GM12873 (cell line): ENCODE data around the gene SPTLC1.

Experiments
- TF ChIP-seq, protein P1 (sequence below): IDR thresholded peaks from 2 replicates; pipeline ENCODE4 v1.5.1; 2012; ENCODE audit warnings: low read depth, mild to moderate bottlenecking, moderate library complexity, low read length, control low read depth; ENCODE audit not compliant: insufficient read depth; ENCODE audit errors: missing control alignments

SPTLC1 gene, protein sequence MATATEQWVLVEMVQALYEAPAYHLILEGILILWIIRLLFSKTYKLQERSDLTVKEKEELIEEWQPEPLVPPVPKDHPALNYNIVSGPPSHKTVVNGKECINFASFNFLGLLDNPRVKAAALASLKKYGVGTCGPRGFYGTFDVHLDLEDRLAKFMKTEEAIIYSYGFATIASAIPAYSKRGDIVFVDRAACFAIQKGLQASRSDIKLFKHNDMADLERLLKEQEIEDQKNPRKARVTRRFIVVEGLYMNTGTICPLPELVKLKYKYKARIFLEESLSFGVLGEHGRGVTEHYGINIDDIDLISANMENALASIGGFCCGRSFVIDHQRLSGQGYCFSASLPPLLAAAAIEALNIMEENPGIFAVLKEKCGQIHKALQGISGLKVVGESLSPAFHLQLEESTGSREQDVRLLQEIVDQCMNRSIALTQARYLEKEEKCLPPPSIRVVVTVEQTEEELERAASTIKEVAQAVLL

DNA sequence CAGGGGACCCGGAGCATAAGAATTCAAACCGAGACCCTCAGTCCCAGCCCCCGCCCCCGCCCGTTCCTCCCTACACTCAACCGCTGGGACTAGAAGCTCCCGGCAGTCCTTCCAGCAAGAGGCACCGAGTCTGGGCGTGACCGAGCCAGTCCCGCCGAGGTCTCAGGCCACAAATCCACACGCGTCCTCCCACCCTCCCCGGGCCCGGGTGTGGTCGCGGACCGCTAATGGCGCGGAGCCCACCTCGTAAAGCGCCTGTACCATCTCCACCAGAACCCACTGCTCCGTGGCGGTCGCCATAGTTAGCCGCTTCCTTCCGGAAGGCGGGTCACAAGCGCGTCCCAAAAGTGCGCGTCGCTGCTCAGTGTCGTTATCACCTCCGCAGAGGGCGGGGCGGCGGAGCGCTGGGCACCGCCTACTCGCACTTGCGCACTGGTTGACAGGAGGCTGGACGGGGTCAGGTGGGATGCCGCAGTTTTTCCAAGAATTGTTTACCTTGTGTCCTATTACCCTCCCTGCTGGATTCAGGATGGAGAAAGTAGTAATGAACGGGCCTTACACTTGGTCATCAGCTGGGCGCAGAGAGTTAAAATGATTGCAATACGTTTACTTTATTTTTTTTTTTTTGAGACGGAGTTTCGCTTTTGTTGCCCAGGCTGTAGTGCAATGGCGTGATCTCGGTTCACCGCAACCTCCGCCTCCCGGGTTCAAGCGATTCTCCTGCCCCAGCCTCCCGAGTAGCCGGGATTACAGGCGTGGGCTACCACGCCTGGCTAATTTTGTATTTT lies at the start of gene SPTLC1:
SPTLC1 (minus strand) TSS at position 343 of the 788 bp plus-strand sequence; CDS start at position 300, 43 bp downstream.
- TF ChIP-seq, protein P1, sequence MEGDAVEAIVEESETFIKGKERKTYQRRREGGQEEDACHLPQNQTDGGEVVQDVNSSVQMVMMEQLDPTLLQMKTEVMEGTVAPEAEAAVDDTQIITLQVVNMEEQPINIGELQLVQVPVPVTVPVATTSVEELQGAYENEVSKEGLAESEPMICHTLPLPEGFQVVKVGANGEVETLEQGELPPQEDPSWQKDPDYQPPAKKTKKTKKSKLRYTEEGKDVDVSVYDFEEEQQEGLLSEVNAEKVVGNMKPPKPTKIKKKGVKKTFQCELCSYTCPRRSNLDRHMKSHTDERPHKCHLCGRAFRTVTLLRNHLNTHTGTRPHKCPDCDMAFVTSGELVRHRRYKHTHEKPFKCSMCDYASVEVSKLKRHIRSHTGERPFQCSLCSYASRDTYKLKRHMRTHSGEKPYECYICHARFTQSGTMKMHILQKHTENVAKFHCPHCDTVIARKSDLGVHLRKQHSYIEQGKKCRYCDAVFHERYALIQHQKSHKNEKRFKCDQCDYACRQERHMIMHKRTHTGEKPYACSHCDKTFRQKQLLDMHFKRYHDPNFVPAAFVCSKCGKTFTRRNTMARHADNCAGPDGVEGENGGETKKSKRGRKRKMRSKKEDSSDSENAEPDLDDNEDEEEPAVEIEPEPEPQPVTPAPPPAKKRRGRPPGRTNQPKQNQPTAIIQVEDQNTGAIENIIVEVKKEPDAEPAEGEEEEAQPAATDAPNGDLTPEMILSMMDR = no peak

DNA sequence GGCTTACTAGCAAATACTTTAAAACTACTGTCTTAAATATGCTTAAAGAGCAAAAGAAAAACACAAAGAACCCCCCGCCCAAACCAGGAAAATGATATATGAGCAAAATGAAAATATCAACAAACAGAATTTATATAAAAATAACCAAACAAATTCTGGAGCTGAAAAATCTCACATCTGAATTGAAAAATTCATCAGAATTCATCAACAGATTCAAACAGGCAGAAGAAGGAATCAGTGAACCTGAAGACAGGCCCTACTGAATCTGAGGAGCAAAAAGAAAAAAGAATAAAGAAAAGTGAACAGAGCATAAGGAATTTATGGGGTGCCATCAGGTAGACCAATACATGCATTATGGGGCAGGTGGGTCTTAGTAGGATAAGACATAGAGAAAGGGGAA lies 49.8 kb upstream of the SPTLC1 start:
- TF ChIP-seq, protein P1 = no peak

DNA sequence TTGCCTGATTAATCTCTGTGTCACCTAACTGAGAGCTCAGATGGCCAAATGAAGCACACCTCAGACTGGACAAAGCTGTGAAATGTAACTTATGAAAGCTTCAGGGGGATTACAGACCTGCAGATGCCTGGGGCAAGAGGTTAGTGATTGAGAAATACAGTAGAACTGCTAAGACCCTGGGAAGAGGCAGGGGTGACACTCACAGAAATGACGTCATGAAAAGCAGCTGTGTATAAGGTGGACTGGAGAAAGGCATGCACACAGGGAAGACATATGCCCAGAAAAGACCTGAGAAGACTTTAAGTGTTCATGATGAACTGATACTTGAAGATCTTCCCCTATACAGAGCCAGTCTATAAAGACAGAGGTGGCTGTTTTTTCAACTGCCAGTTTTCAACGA lies 49.3 kb upstream of the SPTLC1 start:
- TF ChIP-seq, protein P1 = no peak

DNA sequence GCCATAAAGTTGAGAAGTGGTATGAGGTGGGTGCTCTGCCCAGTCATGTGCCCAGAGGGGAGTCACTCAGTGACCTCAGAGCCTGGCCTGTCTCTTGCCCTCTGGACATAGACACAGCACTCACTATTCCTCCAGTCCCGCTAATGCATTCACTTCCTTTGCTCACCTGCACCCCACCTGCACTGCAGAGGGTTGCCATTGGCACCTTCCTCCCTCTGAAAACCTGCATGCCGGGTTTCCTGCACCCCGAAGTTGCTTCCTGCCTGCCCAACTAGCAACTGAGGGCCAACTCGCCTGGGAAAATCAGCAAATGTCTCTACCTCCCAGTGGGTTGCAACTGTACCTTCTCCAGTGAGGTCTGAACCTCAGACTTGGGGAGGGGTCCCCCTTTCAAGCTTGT lies 48.1 kb upstream of the SPTLC1 start:
- TF ChIP-seq, protein P1 = no peak

DNA sequence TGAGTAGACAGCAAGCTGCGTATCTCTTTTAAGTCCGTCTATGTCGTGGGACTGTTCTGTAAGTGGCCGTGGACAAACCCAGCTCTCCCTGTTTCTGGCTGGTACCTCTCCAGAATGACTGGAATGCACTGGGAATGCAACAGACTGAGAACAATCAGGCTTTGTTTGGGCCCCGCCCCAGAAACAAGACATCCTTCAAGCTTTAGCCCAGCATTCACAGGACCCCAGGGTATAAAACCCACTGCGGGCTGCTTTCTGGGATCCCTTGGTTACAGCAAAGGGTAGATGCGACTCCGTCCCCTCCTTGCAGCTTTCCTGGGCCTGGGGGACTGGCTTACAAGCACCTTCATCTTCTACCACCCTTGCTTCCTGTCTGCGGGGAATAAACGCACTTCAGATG lies 45.6 kb upstream of the SPTLC1 start:
- TF ChIP-seq, protein P1 = no peak

DNA sequence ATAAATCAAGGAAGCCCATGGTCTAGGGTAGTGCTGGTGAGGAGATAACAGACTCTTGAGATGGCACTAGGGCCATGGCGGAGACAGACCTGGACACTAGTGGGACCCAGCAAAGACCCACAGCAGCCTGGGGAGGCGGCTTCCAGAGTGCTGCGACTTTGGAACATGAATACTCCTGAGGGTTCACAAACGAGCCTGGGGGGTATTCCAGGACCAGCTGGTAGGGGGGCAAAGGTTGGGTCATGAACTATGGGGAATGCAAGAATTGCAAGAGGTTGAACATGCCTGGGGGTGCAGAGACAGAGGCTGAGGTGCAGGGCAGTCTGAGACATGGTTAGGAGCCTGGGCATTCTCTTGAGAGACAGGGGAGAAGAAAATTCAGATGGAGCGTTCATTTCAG lies 43.8 kb upstream of the SPTLC1 start:
- TF ChIP-seq, protein P1 = no peak

DNA sequence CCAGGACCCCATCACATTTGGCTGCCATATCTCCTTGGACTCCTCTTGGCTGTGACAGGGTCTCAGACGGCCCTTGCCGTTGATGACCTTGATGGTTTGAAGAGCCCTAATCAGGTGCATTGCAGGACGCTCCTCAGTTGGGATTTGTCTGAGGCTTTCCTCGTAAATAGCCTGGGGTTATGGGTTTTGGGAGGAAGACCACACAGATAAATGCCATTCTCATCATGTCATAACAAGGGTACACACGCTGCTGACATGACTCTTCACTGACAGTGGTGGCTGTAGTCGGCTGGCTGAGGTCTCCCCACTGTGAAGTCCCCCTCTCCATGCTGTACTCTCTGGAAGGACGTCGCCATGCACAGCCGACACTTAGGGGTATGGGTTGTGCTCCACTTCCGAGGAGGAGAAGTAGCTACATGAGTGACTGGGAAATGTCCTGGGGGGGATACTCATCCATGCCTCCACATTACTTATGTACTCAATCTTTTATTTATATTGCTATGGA lies 42.9 kb upstream of the SPTLC1 start:
- TF ChIP-seq, protein P1 = no peak
